OCI-LY7 (cell line): ENCODE measurements around the gene FAM118B. TPM values are rescaled to one million over a fixed set of nuclear protein-coding genes. Genes with fewer than 3 reads are reported as not detected.

ENCODE experiments used
- BruUV-seq: library from RNA; stranded (reverse); fragments of 400-500 nt; replicated peaks from 2 replicates; lab custom pipeline; 2021; lab: Mats Ljungman, UMichigan
- CTCF ChIA-PET: fragments of 300-600 bp; sonication (Branson Sonifier 250); formaldehyde crosslinking; loops from one replicate; lab custom pipeline; 2022; ENCODE audit warnings: antibody characterized with exemption; ENCODE audit not compliant: unreplicated experiment; lab: Charles Lee
- POLR2A ChIA-PET: fragments of 300-600 bp; sonication (Branson Sonifier 250); formaldehyde crosslinking; loops from one replicate; lab custom pipeline; 2022; ENCODE audit warnings: antibody characterized with exemption; lab: Charles Lee
- DNase-seq: peaks from one replicate; pipeline ENCODE4 v3.0.0-alpha.2; 2015; ENCODE audit warnings: low spot score
- H2AFZ ChIP-seq: fragments of 200-600 bp; sonication (generic), shearing (Covaris generic); 2 replicates; pipeline ENCODE4 v1.6.1; 2014; ENCODE audit warnings: mild to moderate bottlenecking, antibody characterized with exemption, low read length, moderate library complexity
- H3K27ac ChIP-seq: fragments of 200-600 bp; sonication (generic); 2 replicates; pipeline ENCODE4 v1.5.1; 2014; ENCODE audit warnings: mixed run types, low read depth, mild to moderate bottlenecking, moderate library complexity, low read length, inconsistent platforms; ENCODE audit not compliant: poor library complexity, severe bottlenecking
- H3K36me3 ChIP-seq: fragments of 200-600 bp; sonication (generic); 2 replicates; pipeline ENCODE4 v1.6.1; 2014; ENCODE audit warnings: mild to moderate bottlenecking, antibody characterized with exemption, low read length, moderate library complexity, mixed read lengths; ENCODE audit not compliant: insufficient read depth
- H3K4me1 ChIP-seq: fragments of 200-600 bp; sonication (generic); 2 replicates; pipeline ENCODE4 v1.5.1; 2014; ENCODE audit warnings: mild to moderate bottlenecking, low read length; ENCODE audit not compliant: insufficient read depth, poor library complexity, severe bottlenecking
- H3K4me2 ChIP-seq: fragments of 200-600 bp; sonication (generic); 2 replicates; pipeline ENCODE4 v1.6.1; 2014; ENCODE audit warnings: mild to moderate bottlenecking, low read length
- H3K4me3 ChIP-seq: fragments of 200-600 bp; sonication (generic); 2 replicates; pipeline ENCODE4 v1.5.1; 2014; ENCODE audit warnings: mild to moderate bottlenecking, low read depth, low read length; ENCODE audit not compliant: poor library complexity, severe bottlenecking
- H3K79me2 ChIP-seq: fragments of 200-600 bp; sonication (generic); 2 replicates; pipeline ENCODE4 v1.6.1; 2016; ENCODE audit warnings: low read depth, mild to moderate bottlenecking, low read length, moderate library complexity, mixed read lengths; ENCODE audit not compliant: insufficient read depth
- H3K9me2 ChIP-seq: fragments of 200-600 bp; sonication (generic); 2 replicates; pipeline ENCODE4 v1.6.1; 2016; ENCODE audit warnings: mild to moderate bottlenecking, low read length, mixed read lengths; ENCODE audit not compliant: insufficient read depth
- H3K9me3 ChIP-seq: fragments of 200-600 bp; sonication (generic); 2 replicates; pipeline ENCODE4 v1.6.1; 2014; ENCODE audit warnings: mild to moderate bottlenecking, mixed run types, low read length, mixed read lengths
- H4K20me1 ChIP-seq: fragments of 200-600 bp; sonication (generic); 2 replicates; pipeline ENCODE4 v1.6.1; 2014; ENCODE audit warnings: mild to moderate bottlenecking, antibody characterized with exemption, low read length, moderate library complexity, mixed read lengths; ENCODE audit not compliant: insufficient read depth
- EZH2phosphoT487 ChIP-seq: fragments of 200-600 bp; sonication (generic); IDR thresholded peaks from 2 replicates; pipeline ENCODE4 v1.6.1; 2018; ENCODE audit warnings: low read depth, borderline replicate concordance, mild to moderate bottlenecking, mixed run types, antibody characterized with exemption, low read length, moderate library complexity, mixed read lengths
- intact Hi-C: fragments of 100-400 bp; cut with micrococcal nuclease; formaldehyde crosslinking; loops from one replicate; pipeline ENCODE4 v1.10.0; 2022; ENCODE audit not compliant: unreplicated experiment
- total RNA-seq, 2 experiments: library from RNA; depleted of rRNA in 1 of 2; stranded (reverse); fragments of >200 nt in 1 of 2; shearing (Covaris generic) in 1 of 2; gene quantifications; 2 replicates each; pipeline ENCODE4 v1.2.3, GENCODE V29; 2014 to 2022
- TF ChIP-seq, protein P1 (sequence below): fragments of 200-600 bp; sonication (generic); conservative IDR thresholded peaks from 2 replicates; pipeline ENCODE4 v1.5.1; 2014; ENCODE audit warnings: mild to moderate bottlenecking, antibody characterized with exemption, low read length, moderate library complexity, mixed read lengths

FAM118B gene
- total RNA-seq, 2 experiments from 2014 or later: 9.9 to 14.8 TPM

- CTCF ChIA-PET: no interaction called here
- H3K4me3 ChIP-seq: no peak overlapping the region
- H3K9me2 ChIP-seq: no peaks in the 10 kb centered on the region
- peaks cover 52% of the 10 kb centered on the region for H3K36me3 ChIP-seq
- no peak overlapping the region for H3K4me2 ChIP-seq
- peaks cover 16% of the 10 kb centered on the region for H3K4me1 ChIP-seq
- DNase-seq: no peak
- H3K79me2 ChIP-seq: no peaks in the 10 kb centered on the region
- H3K27ac ChIP-seq: no peak overlapping the region
- H2AFZ ChIP-seq: no peak overlapping the region
- BruUV-seq: no TSS peak
- no peaks in the 10 kb centered on the region for H3K9me3 ChIP-seq
- TF ChIP-seq, protein P1, sequence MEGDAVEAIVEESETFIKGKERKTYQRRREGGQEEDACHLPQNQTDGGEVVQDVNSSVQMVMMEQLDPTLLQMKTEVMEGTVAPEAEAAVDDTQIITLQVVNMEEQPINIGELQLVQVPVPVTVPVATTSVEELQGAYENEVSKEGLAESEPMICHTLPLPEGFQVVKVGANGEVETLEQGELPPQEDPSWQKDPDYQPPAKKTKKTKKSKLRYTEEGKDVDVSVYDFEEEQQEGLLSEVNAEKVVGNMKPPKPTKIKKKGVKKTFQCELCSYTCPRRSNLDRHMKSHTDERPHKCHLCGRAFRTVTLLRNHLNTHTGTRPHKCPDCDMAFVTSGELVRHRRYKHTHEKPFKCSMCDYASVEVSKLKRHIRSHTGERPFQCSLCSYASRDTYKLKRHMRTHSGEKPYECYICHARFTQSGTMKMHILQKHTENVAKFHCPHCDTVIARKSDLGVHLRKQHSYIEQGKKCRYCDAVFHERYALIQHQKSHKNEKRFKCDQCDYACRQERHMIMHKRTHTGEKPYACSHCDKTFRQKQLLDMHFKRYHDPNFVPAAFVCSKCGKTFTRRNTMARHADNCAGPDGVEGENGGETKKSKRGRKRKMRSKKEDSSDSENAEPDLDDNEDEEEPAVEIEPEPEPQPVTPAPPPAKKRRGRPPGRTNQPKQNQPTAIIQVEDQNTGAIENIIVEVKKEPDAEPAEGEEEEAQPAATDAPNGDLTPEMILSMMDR: no peak
- no peak for TF ChIP-seq EZH2phosphoT487
- POLR2A ChIA-PET: no interaction called here
- intact Hi-C loops: no loop called here
- no peaks in the 10 kb centered on the region for H4K20me1 ChIP-seq
Observed at GRCh38 chr11:126277780-126278179, 66.2 kb downstream of the FAM118B start.

DNA sequence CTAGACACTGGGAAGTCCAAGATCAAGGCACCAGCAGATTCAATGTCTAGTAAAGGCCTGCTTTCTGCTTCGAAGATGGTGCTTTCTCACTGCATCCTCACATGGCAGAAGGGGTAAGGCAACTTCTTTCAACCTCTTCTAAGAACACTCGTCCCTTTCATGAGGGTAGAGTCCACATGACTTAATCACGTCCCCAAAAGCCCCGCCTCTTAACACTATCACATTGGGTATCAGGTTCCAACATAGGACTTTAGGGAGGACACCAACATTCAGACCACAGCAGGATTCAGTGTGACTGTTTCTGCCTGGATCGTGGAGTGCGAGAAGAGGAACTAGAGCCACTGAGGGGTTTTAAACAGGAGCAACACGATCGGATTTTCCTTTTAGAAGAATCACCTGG is 67.6 kb downstream of the FAM118B start:
- H2AFZ ChIP-seq: no peak overlapping the region

GRCh38 chr11:126280595-126280994 is 69.0 kb downstream of the FAM118B start:
- ChIA-PET POLR2A (interaction anchor here (0.7 to 1.3 kb wide), 4 partner anchors 9 to 87 kb away, joined by 3 to 6 read pairs (median 6); no protein-coding TSS in a partner anchor), CTCF (interaction anchor here (0.5 kb wide), 1 partner anchor 75 kb away, joined by 6 read pairs; the partner anchor contains the start of gene ST3GAL4)
- Histone ChIP-seq H3K4me3 (no peak overlapping the region), H2AFZ (no peak overlapping the region), H3K27ac (no peak overlapping the region), H3K4me1 (peaks cover 34% of the 10 kb centered on the region), H3K9me3 (no peaks in the 10 kb centered on the region), H3K9me2 (no peaks in the 10 kb centered on the region), H3K79me2 (no peaks in the 10 kb centered on the region), H3K4me2 (peak overlapping the region; percentile 24; the same call in 1 of the 2 replicates), H4K20me1 (no peaks in the 10 kb centered on the region), H3K36me3 (peaks cover 26% of the 10 kb centered on the region)
- intact Hi-C loops: no loop called here
- BruUV-seq: no TSS peak
- DNase-seq: peak; percentile 44
- TF ChIP-seq, protein P1: no peak
- TF ChIP-seq EZH2phosphoT487: no peak

More for the DNA sequence above, 67.6 kb downstream of the FAM118B start:
- Histone ChIP-seq H3K9me2 (no peaks in the 10 kb centered on the region), H3K27ac (no peak overlapping the region), H3K4me2 (no peak overlapping the region), H3K36me3 (peaks cover 38% of the 10 kb centered on the region), H3K79me2 (no peaks in the 10 kb centered on the region), H4K20me1 (no peaks in the 10 kb centered on the region), H3K4me3 (no peak overlapping the region), H3K9me3 (no peaks in the 10 kb centered on the region), H3K4me1 (peaks cover 26% of the 10 kb centered on the region)
- POLR2A ChIA-PET: interaction anchor here (1.1 kb wide), 1 partner anchor 9 kb away, joined by 3 read pairs; no protein-coding TSS in a partner anchor
- TF ChIP-seq, protein P1: no peak
- no peak for TF ChIP-seq EZH2phosphoT487
- no peak for DNase-seq
- intact Hi-C loops: no loop called here
- CTCF ChIA-PET: no interaction called here
- no TSS peak for BruUV-seq
